DND-41 (cell line): Measurements from ENCODE around the gene C6orf15.

Experiments
- ATAC-seq: fragments of 200-7000 bp; cut with Tn5 transposase; 3 replicates; pipeline ENCODE4 v1.9.1; 2021; ENCODE audit warnings: low read depth; ENCODE audit not compliant: insufficient read depth
- DNase-seq: peaks from one replicate; pipeline ENCODE4 v3.0.0-alpha.2; 2020
- H2AFZ ChIP-seq: 2 replicates; pipeline ENCODE4 v1.6.0; 2012; ENCODE audit warnings: low read depth, low read length
- H3K27ac ChIP-seq: 2 replicates; pipeline ENCODE4 v1.5.1; 2012; ENCODE audit warnings: low read length, inconsistent platforms
- H3K27me3 ChIP-seq: fragments of 200-600 bp; sonication (generic); 2 replicates; pipeline ENCODE4 v1.6.0; 2012; ENCODE audit warnings: low read length, mild to moderate bottlenecking, inconsistent platforms; ENCODE audit not compliant: insufficient read depth, poor library complexity
- H3K36me3 ChIP-seq: 2 replicates; pipeline ENCODE4 v1.5.1; 2012; ENCODE audit warnings: low read length, inconsistent platforms; ENCODE audit not compliant: insufficient read depth
- H3K4me1 ChIP-seq: 2 replicates; pipeline ENCODE4 v1.5.1; 2012; ENCODE audit warnings: mild to moderate bottlenecking, low read length; ENCODE audit not compliant: insufficient read depth
- H3K4me2 ChIP-seq: 2 replicates; pipeline ENCODE4 v1.6.0; 2012; ENCODE audit warnings: mild to moderate bottlenecking, moderate library complexity, low read length, inconsistent platforms; ENCODE audit not compliant: insufficient read depth
- H3K4me3 ChIP-seq, 2 experiments: fragments of 200-600 bp in 1 of 2; shearing (Covaris generic) in 1 of 2; 2 replicates each; pipeline ENCODE4 v1.5.1; 2012 to 2016; ENCODE audit warnings: inconsistent platforms in 2 of 2, low read length in 2 of 2, mild to moderate bottlenecking in 2 of 2, low read depth in 1 of 2, moderate library complexity in 1 of 2
- H3K79me2 ChIP-seq: 2 replicates; pipeline ENCODE4 v1.6.0; 2012; ENCODE audit warnings: low read length, inconsistent platforms; ENCODE audit not compliant: insufficient read depth
- H3K9ac ChIP-seq: 2 replicates; pipeline ENCODE4 v1.6.0; 2012; ENCODE audit warnings: low read depth, mild to moderate bottlenecking, inconsistent platforms, low read length, moderate library complexity
- H3K9me3 ChIP-seq: 2 replicates; pipeline ENCODE4 v1.5.1; 2012; ENCODE audit warnings: low read length, moderate library complexity, mild to moderate bottlenecking, inconsistent platforms; ENCODE audit not compliant: insufficient read depth, severe bottlenecking
- H4K20me1 ChIP-seq: 2 replicates; pipeline ENCODE4 v1.6.0; 2012; ENCODE audit warnings: low read length; ENCODE audit not compliant: insufficient read depth
- CTCF ChIP-seq: IDR thresholded peaks from 2 replicates; pipeline ENCODE4 v1.5.1; 2012; ENCODE audit warnings: borderline replicate concordance, low read length, moderate library complexity, mild to moderate bottlenecking; ENCODE audit not compliant: poor library complexity, severe bottlenecking; ENCODE audit errors: extremely low read depth
- EZH2 ChIP-seq: IDR thresholded peaks from 3 replicates; pipeline ENCODE4 v1.6.1; 2012; ENCODE audit warnings: borderline replicate concordance, low read depth, mild to moderate bottlenecking, moderate library complexity, low read length, inconsistent platforms; ENCODE audit not compliant: severe bottlenecking

The C6orf15 gene

GRCh38 chr6:31144970-31145340 lies 32.6 kb upstream of the C6orf15 start:
- Histone ChIP-seq H3K4me2 (no peak overlapping the region), H3K27ac (no peak overlapping the region), H3K4me1 (no peaks in the 10 kb centered on the region), H4K20me1 (no peaks in the 10 kb centered on the region), H3K9ac (no peak overlapping the region), H3K27me3 (no peaks in the 10 kb centered on the region), H2AFZ (no peak overlapping the region), H3K4me3 (no peak overlapping the region), H3K9me3 (no peaks in the 10 kb centered on the region), H3K36me3 (peaks cover 43% of the 10 kb centered on the region), H3K79me2 (no peaks in the 10 kb centered on the region)
- ATAC-seq = no peak
- no peak for DNase-seq
- TF ChIP-seq EZH2 = no peak
- TF ChIP-seq CTCF = no peak

- DNase-seq = no peak
- Histone ChIP-seq H3K27me3 (no peaks in the 10 kb centered on the region), H2AFZ (no peak overlapping the region), H3K4me1 (no peaks in the 10 kb centered on the region), H4K20me1 (no peaks in the 10 kb centered on the region), H3K4me2 (no peak overlapping the region), H3K79me2 (no peaks in the 10 kb centered on the region), H3K9me3 (no peaks in the 10 kb centered on the region), H3K27ac (no peak overlapping the region), H3K36me3 (peaks cover 39% of the 10 kb centered on the region), H3K4me3 (no peak overlapping the region), H3K9ac (no peak overlapping the region)
- TF ChIP-seq CTCF (no peak), EZH2 (no peak)
- ATAC-seq = no peak
Observed at GRCh38 chr6:31144296-31144969, 32.1 kb upstream of the C6orf15 start.

GRCh38 chr6:31143148-31143547 lies 30.8 kb upstream of the C6orf15 start:
- no peak overlapping the region for H2AFZ ChIP-seq
- no peaks in the 10 kb centered on the region for H4K20me1 ChIP-seq
- no peak overlapping the region for H3K9ac ChIP-seq
- H3K36me3 ChIP-seq = peaks cover 35% of the 10 kb centered on the region
- no peak for DNase-seq
- H3K27me3 ChIP-seq = no peaks in the 10 kb centered on the region
- no peaks in the 10 kb centered on the region for H3K9me3 ChIP-seq
- H3K27ac ChIP-seq = no peak overlapping the region
- ATAC-seq = no peak
- no peaks in the 10 kb centered on the region for H3K79me2 ChIP-seq
- no peak overlapping the region for H3K4me3 ChIP-seq
- no peak for TF ChIP-seq EZH2
- no peak for TF ChIP-seq CTCF
- no peak overlapping the region for H3K4me2 ChIP-seq
- H3K4me1 ChIP-seq = no peaks in the 10 kb centered on the region
